GM23338 (cell line): ENCODE data around the gene CCSER2.

ENCODE experiments used
- EZH2 ChIP-seq: fragments of 200-600 bp; sonication (generic); IDR thresholded peaks from one replicate; pipeline ENCODE4 v1.8.0; 2017; ENCODE audit warnings: antibody characterized with exemption, mild to moderate bottlenecking, low read depth; ENCODE audit not compliant: unreplicated experiment
- POLR2AphosphoS5 ChIP-seq: IDR thresholded peaks from 2 replicates; pipeline ENCODE4 v1.6.1; 2016; ENCODE audit warnings: antibody characterized with exemption, low read depth
- TF ChIP-seq, protein P1 (sequence below), 2 experiments: fragments of 200-600 bp in 1 of 2; sonication (generic) in 1 of 2; conservative IDR thresholded peaks; 2 replicates each; pipeline versions ENCODE4 v1.5.1 to v1.6.1; 2016 to 2017; ENCODE audit warnings: antibody characterized with exemption in 2 of 2, low read depth in 2 of 2, mild to moderate bottlenecking in 2 of 2, moderate library complexity in 1 of 2
- TF ChIP-seq, protein P2 (sequence below): IDR thresholded peaks from one replicate; pipeline ENCODE4 v1.6.1; 2018; ENCODE audit warnings: antibody characterized with exemption; ENCODE audit not compliant: unreplicated experiment

GRCh38 chr10:84545651-84546050 is 217.3 kb downstream of the CCSER2 start:
- TF ChIP-seq, protein P1, sequence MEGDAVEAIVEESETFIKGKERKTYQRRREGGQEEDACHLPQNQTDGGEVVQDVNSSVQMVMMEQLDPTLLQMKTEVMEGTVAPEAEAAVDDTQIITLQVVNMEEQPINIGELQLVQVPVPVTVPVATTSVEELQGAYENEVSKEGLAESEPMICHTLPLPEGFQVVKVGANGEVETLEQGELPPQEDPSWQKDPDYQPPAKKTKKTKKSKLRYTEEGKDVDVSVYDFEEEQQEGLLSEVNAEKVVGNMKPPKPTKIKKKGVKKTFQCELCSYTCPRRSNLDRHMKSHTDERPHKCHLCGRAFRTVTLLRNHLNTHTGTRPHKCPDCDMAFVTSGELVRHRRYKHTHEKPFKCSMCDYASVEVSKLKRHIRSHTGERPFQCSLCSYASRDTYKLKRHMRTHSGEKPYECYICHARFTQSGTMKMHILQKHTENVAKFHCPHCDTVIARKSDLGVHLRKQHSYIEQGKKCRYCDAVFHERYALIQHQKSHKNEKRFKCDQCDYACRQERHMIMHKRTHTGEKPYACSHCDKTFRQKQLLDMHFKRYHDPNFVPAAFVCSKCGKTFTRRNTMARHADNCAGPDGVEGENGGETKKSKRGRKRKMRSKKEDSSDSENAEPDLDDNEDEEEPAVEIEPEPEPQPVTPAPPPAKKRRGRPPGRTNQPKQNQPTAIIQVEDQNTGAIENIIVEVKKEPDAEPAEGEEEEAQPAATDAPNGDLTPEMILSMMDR (conservative IDR thresholded peaks at IDR 0.05; ENCODE audit: low read depth in 2 of 2): no peak
- TF ChIP-seq POLR2AphosphoS5: no peak
- TF ChIP-seq, protein P2, sequence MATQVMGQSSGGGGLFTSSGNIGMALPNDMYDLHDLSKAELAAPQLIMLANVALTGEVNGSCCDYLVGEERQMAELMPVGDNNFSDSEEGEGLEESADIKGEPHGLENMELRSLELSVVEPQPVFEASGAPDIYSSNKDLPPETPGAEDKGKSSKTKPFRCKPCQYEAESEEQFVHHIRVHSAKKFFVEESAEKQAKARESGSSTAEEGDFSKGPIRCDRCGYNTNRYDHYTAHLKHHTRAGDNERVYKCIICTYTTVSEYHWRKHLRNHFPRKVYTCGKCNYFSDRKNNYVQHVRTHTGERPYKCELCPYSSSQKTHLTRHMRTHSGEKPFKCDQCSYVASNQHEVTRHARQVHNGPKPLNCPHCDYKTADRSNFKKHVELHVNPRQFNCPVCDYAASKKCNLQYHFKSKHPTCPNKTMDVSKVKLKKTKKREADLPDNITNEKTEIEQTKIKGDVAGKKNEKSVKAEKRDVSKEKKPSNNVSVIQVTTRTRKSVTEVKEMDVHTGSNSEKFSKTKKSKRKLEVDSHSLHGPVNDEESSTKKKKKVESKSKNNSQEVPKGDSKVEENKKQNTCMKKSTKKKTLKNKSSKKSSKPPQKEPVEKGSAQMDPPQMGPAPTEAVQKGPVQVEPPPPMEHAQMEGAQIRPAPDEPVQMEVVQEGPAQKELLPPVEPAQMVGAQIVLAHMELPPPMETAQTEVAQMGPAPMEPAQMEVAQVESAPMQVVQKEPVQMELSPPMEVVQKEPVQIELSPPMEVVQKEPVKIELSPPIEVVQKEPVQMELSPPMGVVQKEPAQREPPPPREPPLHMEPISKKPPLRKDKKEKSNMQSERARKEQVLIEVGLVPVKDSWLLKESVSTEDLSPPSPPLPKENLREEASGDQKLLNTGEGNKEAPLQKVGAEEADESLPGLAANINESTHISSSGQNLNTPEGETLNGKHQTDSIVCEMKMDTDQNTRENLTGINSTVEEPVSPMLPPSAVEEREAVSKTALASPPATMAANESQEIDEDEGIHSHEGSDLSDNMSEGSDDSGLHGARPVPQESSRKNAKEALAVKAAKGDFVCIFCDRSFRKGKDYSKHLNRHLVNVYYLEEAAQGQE: no peak
- TF ChIP-seq EZH2: no peak
